H1 (cell line): Measurements from ENCODE around the gene SMARCAL1. TPM values are rescaled to one million over a fixed set of nuclear protein-coding genes. Genes with fewer than 3 reads are reported as not detected.

ENCODE experiments used
- BACH1 ChIP-seq: IDR thresholded peaks from 2 replicates; pipeline ENCODE4 v1.6.1; 2012; ENCODE audit warnings: low read length, improper control_type of control experiment
- polyA plus RNA-seq, 7 experiments: library from polyadenylated mRNA; depleted of rRNA in 3 of 7; stranded (reverse) in 5 of 7; unstranded in 2 of 7; fragments of >200 nt in 5 of 7; fragments of 200-250 nt in 2 of 7; gene quantifications; 1 replicate in 5 of 7; 2 replicates in 1 of 7; 4 replicates in 1 of 7; pipeline versions ENCODE4 v1.2.1 to v1.2.3, GENCODE V29; 2011 to 2013; ENCODE audit warnings: missing spikeins in 2 of 7, mixed read lengths in 2 of 7
- total RNA-seq: library from RNA; stranded (reverse); fragmentation: NEBNext Ultra II Directional; extraction: Animal tissue kit (Norgen Biotek cat#: 25700); gene quantifications from 2 replicates; pipeline ENCODE4 v1.2.1, GENCODE V29; 2021

Gene SMARCAL1
- total and polyA plus RNA-seq, 2 of the 8 experiments (the other 6 are each of a cell fraction or from before 2014, with no cell fraction given): 17.6 to 17.9 TPM

- no peak for TF ChIP-seq BACH1
Measured at GRCh38 chr2:216502381-216503158, 90.3 kb downstream of the SMARCAL1 start (continued).
